HUES64 (cell line): ENCODE measurements around the gene TEDC2.
"Not testable (repeated sequence)": the region's sequence is repeated elsewhere in the genome, so short reads cannot be mapped to it uniquely, and the experiment has no call there.

Experiments used
- H3K27ac ChIP-seq: 2 replicates; pipeline ENCODE4 v1.7.0; 2013; ENCODE audit warnings: low read depth, low read length, inconsistent platforms
- H3K27me3 ChIP-seq: 2 replicates; pipeline ENCODE4 v1.6.1; 2013; ENCODE audit warnings: mild to moderate bottlenecking, low read length; ENCODE audit not compliant: insufficient read depth
- H3K36me3 ChIP-seq: 2 replicates; pipeline ENCODE4 v1.6.1; 2013; ENCODE audit warnings: mild to moderate bottlenecking, low read length; ENCODE audit not compliant: insufficient read depth
- H3K4me1 ChIP-seq: 2 replicates; pipeline ENCODE4 v1.6.1; 2013; ENCODE audit warnings: mild to moderate bottlenecking, low read length, moderate library complexity; ENCODE audit not compliant: insufficient read depth
- H3K4me3 ChIP-seq: 2 replicates; pipeline ENCODE4 v1.5.1; 2013; ENCODE audit warnings: mild to moderate bottlenecking, low read length, moderate library complexity
- H3K9ac ChIP-seq: 2 replicates; pipeline ENCODE4 v1.6.1; 2013; ENCODE audit warnings: mild to moderate bottlenecking, low read depth, low read length
- H3K9me3 ChIP-seq: 2 replicates; pipeline ENCODE4 v1.6.1; 2013; ENCODE audit warnings: low read depth, low read length; ENCODE audit not compliant: insufficient read depth
- whole genome bisulfite sequencing: fragments of 150-250, 120-280 bp; methylation state at CpG from one replicate; pipeline ENCODE4 v1.1.7; 2013; ENCODE audit warnings: missing lambda C conversion rate; 5-methylcytosine and 5-hydroxymethylcytosine counted together

TEDC2 gene

DNA sequence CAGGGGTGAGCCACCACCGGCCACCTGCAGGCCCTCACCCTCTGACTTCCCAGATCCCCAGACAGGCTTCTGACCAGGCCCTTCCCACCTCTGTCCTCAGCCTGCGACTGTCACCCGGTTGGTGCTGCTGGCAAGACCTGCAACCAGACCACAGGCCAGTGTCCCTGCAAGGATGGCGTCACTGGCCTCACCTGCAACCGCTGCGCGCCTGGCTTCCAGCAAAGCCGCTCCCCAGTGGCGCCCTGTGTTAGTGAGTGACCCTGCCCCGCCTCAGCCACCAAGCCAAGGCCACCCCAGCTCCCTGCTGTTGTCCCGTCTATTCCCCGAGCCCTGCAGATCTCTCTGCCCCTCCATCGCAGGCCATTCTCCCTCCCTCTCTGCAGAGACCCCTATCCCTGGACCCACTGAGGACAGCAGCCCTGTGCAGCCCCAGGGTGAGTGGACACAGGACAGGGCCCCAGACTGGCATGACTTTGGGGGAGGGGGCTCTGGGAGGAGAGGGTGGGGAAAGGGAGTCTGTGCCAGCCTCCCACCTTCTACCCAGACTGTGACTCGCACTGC is 13.1 kb downstream of the TEDC2 start:
- Histone ChIP-seq H3K27me3 (peaks cover 78% of the 10 kb centered on the region), H3K9me3 (no peaks in the 10 kb centered on the region), H3K36me3 (no peaks in the 10 kb centered on the region), H3K4me1 (peaks cover 12% of the 10 kb centered on the region), H3K4me3 (peak overlapping the region; percentile 77; the same call in 1 of the 2 replicates), H3K27ac (no peak overlapping the region), H3K9ac (no peak overlapping the region)
- WGBS = 82% methylated on average over 14 of the region's 14 CpGs

DNA sequence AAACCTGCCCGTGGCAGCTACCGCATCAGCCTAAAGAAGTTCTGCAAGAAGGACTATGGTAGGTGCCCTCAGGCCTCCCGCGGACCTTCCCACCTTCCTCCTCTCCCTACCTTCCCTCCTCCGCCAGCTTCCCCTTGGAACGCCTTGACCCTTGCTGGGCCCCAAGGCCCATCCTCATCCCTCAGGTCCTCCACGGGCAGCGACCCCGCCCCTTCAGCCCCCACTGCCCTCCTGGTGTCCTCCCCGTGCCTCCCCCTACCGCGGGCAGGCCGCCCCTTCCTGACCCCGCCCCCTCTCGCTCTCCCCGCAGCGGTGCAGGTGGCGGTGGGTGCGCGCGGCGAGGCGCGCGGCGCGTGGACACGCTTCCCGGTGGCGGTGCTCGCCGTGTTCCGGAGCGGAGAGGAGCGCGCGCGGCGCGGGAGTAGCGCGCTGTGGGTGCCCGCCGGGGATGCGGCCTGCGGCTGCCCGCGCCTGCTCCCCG is 13.6 kb downstream of the TEDC2 start:
- no peak overlapping the region for H3K9ac ChIP-seq
- H3K4me1 ChIP-seq = peaks cover 12% of the 10 kb centered on the region
- H3K36me3 ChIP-seq = no peaks in the 10 kb centered on the region
- peaks cover 72% of the 10 kb centered on the region for H3K27me3 ChIP-seq
- WGBS = 4% methylated on average over 49 of the region's 49 CpGs
- H3K27ac ChIP-seq = no peak overlapping the region
- peak overlapping the region; percentile 77 for H3K4me3 ChIP-seq
- no peaks in the 10 kb centered on the region for H3K9me3 ChIP-seq

DNA sequence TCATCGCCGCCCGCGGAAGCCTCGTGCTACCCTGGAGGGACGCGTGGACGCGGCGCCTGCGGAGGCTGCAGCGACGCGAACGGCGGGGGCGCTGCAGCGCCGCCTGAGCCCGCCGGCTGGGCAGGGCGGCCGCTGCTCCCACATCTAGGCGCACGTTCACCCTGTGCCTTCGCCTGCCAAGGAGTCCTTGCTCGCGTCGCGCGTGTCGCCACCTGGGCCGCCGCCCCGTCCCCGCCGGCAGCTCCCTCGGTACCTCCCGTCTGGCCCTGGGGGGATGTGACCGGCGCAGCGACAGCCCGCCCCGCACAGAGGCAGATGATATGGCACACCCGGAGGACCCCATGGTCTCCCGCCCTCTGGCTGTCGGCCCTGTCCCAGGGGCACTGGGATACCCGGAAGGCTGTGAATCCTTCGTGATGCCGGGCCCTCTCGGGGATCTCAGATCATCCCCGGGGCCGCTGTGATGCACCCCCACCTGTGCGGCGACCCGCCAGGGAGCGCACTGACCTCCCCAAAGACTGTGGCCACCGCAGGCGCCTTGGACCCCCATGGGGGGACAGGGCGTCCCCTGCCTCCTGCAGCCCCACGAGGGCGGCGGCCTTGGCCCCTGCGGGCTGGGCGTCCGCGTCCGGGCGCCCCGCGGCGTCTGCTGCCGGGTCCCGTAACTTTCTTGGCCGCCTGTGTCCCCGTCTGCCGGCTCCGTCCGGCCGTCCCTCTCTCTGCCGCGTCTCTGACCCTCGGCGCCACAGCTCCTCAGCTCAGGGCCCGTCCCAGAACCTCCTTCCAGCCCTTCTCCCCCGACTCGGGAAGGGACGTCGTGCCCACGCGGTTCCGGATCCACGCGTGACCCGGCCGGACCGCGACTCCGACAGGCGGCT is 14.3 kb downstream of the TEDC2 start:
- H3K27ac ChIP-seq = no peak overlapping the region
- peaks cover 8% of the 10 kb centered on the region for H3K4me1 ChIP-seq
- peak overlapping the region; percentile 77 for H3K4me3 ChIP-seq
- H3K36me3 ChIP-seq = no peaks in the 10 kb centered on the region
- peak overlapping the region; percentile 67; the same call in 1 of the 2 replicates for H3K9ac ChIP-seq
- no peaks in the 10 kb centered on the region for H3K9me3 ChIP-seq
- WGBS = under 1% methylated on average over 100 of the region's 100 CpGs
- H3K27me3 ChIP-seq = peaks cover 66% of the 10 kb centered on the region

DNA sequence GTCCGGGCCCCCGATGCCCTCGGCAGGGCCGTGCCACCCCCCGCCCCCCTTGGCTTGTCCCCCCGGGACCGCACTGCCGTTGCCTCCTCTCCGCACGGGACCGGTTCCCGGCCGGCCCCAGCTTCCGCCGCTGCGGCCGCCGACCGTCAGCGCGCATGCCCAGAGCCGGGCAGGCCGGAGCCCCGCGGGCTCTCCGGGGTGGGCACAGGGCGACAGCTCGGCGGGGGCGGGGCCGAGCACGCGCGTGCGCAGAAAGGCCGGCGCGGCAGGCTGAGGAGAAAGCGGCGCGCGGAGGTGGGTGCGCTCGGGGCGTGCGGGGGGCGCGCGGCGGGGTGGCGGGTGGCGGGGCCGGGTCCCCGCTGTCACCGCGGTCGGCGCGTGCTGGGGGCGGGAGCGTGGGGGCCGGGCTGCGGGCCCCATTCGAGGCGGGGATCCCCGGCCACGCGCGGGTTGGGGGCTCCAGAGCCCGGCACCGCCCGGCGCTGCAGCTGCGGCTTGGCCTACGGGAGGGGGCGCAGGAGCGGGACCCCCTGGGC is 15.0 kb downstream of the TEDC2 start, which contains the start of gene TBC1D24:
Gene TBC1D24, plus strand, starts transcription at position 251 of the 536 bp plus-strand sequence. CDS start 21,022 bp downstream, outside the sequence.
- Histone ChIP-seq H3K9me3 (no peaks in the 10 kb centered on the region), H3K4me1 (0 out of 2 replicates have a peak, but pooled peaks cover 3% of the 10 kb centered on the region), H3K4me3 (peak within 1 kb of the TSS; percentile 77), H3K36me3 (no peaks in the 10 kb centered on the region), H3K27ac (no peak within 1 kb of the TSS), H3K27me3 (peaks cover 59% of the 10 kb centered on the region), H3K9ac (peak within 1 kb of the TSS; percentile 67; the same call in 1 of the 2 replicates)
- WGBS = 1% methylated on average over 77 of the region's 77 CpGs

DNA sequence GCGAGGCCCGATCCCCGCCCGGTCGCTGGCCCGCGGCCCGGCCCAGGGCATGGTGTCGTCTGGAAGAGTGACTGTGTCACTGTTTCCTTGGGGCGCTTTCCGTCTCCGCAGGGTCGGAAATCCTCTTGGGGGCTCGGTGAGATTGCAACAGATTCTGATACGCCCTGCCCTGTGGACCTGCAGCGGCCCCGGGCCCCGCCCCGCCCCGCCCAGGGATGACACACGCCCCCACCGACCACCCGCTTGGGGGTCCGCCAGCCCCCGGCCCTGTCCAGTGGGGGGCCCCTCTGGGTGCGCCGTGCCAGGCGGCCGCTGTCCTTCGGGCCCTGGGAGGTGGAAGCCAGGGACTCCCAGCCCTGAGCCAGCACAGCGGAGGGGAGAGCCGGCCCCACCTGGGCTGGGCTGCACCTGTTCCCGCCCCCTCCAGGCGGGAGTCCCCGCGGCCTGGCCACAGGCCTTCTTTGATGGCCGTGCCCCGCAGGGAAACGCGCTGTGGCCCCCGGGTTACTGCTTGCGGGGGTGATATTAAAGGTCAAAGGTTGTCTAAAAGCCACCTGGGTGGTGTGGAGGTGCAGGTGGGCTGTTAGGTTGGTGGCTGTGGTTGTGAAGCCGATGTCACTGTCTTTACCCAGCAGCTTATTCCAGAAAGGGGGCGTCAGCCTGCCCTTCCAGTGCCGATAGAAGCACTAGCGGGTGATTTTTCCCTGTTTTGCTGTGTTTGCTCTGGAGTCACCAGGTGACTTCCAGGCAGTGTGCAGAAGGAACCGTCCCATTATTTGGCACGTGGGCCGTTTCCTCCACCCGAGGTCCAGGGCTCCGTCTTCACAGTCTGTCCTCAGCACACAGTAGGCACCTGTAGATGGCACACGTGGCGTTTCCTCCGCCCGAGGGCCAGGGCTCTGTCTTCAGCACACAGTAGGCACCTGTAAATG is 15.8 kb downstream of the TEDC2 start:
- WGBS = 12% methylated on average over 55 of the region's 55 CpGs
- H3K9me3 ChIP-seq = no peaks in the 10 kb centered on the region
- H3K27me3 ChIP-seq = peaks cover 52% of the 10 kb centered on the region
- 0 out of 2 replicates have a peak, but pooled peaks cover 1% of the 10 kb centered on the region for H3K4me1 ChIP-seq
- H3K9ac ChIP-seq = peak overlapping the region; percentile 36; the same call in 1 of the 2 replicates
- peak overlapping the region; percentile 77 for H3K4me3 ChIP-seq
- no peaks in the 10 kb centered on the region for H3K36me3 ChIP-seq
- H3K27ac ChIP-seq = no peak overlapping the region

DNA sequence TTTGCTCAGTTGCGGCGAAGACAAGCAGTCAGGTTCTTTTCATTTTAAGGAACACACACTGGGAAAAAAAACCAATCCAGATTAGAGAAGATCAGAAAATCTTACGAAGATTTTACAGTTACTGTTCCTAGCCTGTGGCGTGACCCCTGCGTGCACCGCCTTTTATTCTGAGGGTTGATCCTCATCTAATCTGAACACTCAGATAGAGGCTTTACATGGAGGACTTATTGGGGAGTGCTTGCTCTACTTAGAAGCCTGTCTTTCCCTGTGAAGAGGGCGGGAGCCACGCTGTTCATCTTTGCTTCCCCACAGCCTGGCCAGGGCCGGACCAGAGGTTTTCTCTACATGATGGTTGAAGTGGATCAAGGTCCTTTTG is 16.4 kb downstream of the TEDC2 start:
- H3K4me1 ChIP-seq = no peaks in the 10 kb centered on the region
- 94% methylated on average over 9 of the region's 9 CpGs for WGBS
- H3K9ac ChIP-seq = no peak overlapping the region; the same call in 1 of the 2 replicates
- peaks cover 48% of the 10 kb centered on the region for H3K27me3 ChIP-seq
- no peaks in the 10 kb centered on the region for H3K9me3 ChIP-seq
- H3K27ac ChIP-seq = no peak overlapping the region
- H3K4me3 ChIP-seq = peak overlapping the region; percentile 77; the same call in 1 of the 2 replicates
- H3K36me3 ChIP-seq = no peaks in the 10 kb centered on the region

DNA sequence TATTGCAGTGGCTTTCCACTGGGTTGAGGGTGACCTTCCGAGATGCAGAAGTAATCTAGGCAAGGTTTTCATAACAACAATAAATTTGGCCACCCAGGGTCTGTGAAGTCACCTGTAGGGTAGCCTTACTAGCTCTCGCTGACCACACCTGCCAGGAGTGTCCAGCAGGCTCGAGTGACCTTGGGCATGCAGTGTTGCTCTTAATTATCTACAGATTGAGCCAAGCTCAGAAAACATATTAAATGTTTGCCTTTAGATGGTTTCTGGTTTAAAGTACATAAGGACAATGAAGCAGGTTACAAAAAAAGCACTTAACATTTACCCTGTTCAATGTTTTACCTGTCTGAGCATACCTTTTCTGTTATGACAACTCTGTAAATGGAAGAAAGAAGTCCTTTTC is 16.8 kb downstream of the TEDC2 start:
- peaks cover 44% of the 10 kb centered on the region for H3K27me3 ChIP-seq
- H3K4me1 ChIP-seq = no peaks in the 10 kb centered on the region
- no peaks in the 10 kb centered on the region for H3K9me3 ChIP-seq
- WGBS = 86% methylated on average over 3 of the region's 3 CpGs
- no peaks in the 10 kb centered on the region for H3K36me3 ChIP-seq
- H3K27ac ChIP-seq = no peak overlapping the region
- H3K9ac ChIP-seq = no peak overlapping the region
- no peak overlapping the region for H3K4me3 ChIP-seq

DNA sequence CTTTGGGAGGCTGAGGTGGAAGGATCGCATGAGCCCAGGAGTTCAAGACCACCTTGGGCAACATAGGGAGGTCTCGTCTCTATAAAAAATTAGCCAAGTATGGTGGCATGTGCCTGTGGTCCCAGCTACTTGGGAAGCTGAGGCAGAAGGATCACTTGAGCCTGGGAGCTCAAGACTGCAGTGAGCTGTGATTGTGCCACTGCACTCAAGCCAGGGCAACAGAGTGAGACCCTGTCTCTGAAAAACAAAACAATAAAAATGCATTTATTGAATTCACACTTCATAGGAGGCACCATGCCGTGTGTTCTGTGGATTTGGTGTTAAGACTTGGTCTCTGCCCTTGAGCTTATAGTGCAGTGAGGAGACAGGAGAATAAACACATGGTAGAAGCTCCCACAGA is 17.4 kb downstream of the TEDC2 start:
- Histone ChIP-seq H3K27ac (no peak overlapping the region), H3K27me3 (peaks cover 38% of the 10 kb centered on the region), H3K4me1 (no peaks in the 10 kb centered on the region), H3K36me3 (no peaks in the 10 kb centered on the region), H3K9me3 (no peaks in the 10 kb centered on the region), H3K9ac (no peak overlapping the region), H3K4me3 (no peak overlapping the region)
- WGBS = 93% methylated on average over 3 of the region's 3 CpGs

DNA sequence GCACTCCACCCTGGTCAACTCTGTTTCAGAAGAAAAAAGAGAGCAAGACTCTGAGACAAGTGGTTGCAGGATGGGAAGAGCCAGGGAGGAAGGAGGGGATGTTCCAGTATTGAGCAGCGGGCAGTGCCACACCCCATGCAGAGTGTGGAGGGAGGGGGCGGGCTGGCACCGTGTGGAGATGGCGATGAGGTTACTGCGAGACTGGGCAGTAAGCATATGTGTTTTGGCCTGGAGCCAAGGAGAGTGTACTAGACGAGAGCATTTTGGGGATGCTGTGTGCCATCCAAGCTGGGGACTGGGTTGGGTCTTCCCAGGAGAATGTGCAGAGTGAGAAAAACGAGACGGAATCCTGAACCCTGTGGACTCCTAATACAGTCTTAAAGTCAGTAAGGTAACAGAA is 18.4 kb downstream of the TEDC2 start:
- Histone ChIP-seq H3K27me3 (peaks cover 28% of the 10 kb centered on the region), H3K4me3 (no peak overlapping the region), H3K27ac (no peak overlapping the region), H3K9me3 (no peaks in the 10 kb centered on the region), H3K36me3 (no peaks in the 10 kb centered on the region), H3K9ac (no peak overlapping the region), H3K4me1 (no peaks in the 10 kb centered on the region)
- WGBS = 91% methylated on average over 8 of the region's 8 CpGs

DNA sequence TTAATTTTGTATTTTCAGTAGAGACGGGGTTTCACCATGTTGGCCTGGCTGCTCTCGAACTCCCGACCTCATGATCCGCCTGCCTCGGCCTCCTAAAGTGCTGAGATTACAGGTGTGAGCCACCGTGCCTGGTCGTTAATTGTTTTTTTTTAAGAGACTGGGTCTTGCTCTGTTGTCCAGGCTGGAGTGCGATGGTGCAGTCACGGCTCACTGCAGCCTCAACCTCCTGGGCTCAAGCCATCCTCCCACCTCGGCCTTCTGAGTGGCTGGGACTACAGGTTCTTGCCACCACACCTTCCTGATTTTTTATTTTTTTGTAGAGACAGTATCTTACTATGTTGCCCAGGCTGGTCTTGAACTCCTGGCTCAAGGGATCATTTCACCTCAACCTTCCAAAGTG is 20.1 kb downstream of the TEDC2 start:
- H3K9me3 ChIP-seq, H3K4me1 ChIP-seq, H3K36me3 ChIP-seq, H3K27ac ChIP-seq, H3K4me3 ChIP-seq, H3K9ac ChIP-seq: not testable (repeated sequence)
- peaks cover 16% of the 10 kb centered on the region for H3K27me3 ChIP-seq
- WGBS = 94% methylated on average over 10 of the region's 10 CpGs
